Left renal cortex interstitium (tissue), 4 donors: Measurements from ENCODE around the gene FANCC. TPM values are rescaled to one million over a fixed set of nuclear protein-coding genes. Genes with fewer than 3 reads are reported as not detected.
A peak's percentile ranks its signal among the peaks of the same experiment; 100 is the strongest.

Experiments
- DNase-seq, 4 donors: peaks; one replicate each; pipeline ENCODE4 v3.0.0-alpha.2; 2013; ENCODE audit warnings: low read depth in 4 of 4, low spot score in 2 of 4, missing footprints in 1 of 4
- polyA plus RNA-seq, 4 donors: library from polyadenylated mRNA; unstranded; fragments of 120-200 nt; gene quantifications; one replicate each; pipeline ENCODE4 v1.2.1, GENCODE V29; 2013; ENCODE audit not compliant: insufficient read length in 4 of 4

FANCC gene, protein sequence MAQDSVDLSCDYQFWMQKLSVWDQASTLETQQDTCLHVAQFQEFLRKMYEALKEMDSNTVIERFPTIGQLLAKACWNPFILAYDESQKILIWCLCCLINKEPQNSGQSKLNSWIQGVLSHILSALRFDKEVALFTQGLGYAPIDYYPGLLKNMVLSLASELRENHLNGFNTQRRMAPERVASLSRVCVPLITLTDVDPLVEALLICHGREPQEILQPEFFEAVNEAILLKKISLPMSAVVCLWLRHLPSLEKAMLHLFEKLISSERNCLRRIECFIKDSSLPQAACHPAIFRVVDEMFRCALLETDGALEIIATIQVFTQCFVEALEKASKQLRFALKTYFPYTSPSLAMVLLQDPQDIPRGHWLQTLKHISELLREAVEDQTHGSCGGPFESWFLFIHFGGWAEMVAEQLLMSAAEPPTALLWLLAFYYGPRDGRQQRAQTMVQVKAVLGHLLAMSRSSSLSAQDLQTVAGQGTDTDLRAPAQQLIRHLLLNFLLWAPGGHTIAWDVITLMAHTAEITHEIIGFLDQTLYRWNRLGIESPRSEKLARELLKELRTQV
- 10 to 100 TPM; 21.2 to 26.8 (median 23.1) TPM for polyA plus RNA-seq

DNA sequence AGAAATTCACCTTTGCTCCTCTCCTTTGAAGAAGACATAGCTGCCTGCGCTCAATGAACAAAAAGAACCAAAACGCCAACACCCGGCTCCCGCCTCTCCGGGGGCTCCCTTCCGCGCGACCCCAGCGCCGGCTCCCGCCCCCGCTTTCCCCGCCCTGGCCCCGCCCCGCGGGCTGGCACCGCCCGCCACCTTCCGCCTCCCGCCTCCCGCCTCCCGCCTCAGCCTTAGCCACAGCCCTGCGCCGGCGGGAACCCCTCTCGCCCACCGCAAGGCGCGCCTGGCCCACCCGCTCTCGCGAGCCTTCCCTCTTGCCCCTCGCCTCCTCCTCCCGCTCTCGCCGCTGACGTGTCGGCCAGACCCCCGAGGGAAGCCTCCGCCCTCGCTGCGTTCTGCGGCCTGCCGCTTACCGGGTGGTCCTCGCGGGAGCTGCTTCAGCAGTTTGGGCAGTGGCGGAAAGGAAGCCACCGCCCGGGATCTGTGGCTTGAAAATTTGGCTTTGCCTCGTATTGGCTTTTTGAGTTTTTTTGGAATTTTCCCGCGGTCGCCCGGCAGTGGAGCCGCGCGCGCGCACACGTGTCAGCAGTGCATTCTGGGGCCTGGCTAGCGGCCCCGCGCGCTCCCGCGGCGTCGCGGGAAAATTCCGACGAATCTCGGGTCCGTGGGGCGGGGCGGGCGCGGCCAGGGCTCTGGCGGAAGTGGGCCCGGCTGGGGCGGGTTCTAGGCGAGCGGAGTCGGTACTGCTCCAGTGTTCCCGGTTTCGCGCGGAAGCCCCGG lies at the start of gene FANCC:
Gene FANCC, minus strand, starts transcription at position 591 of the 774 bp plus-strand sequence. CDS start 68,418 bp downstream, outside the sequence.
- peak; percentile 87 to 93 (median 88) for DNase-seq

DNA sequence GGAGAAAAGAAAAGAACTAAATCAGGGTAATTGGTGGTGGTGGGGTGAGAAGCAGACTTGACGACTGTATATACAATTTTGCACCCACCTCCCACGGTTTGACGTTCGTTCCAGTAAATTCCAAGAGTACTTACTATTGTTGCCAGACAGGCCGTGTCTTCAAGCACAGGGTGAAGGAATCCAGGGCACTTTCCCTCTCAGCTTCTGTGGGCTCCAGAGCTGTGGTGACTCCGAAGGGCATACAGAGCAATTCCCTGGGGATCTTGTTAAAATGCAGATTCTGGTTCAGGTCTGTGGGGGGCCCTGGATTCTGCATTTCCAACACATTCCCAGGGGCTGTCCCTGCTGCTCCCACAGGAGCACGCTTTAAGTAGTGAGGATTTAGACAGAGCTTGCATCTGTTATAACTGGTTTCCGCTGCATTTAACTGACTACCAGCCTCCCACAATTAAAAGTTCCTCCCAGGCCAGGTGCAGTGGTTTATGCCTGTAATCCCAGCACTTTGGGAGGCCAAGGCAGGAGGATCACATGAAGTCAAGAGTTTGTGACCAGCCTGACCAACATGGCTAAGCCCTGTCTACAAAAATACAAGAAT lies 49.3 kb upstream of the FANCC start:
- no peak for DNase-seq

DNA sequence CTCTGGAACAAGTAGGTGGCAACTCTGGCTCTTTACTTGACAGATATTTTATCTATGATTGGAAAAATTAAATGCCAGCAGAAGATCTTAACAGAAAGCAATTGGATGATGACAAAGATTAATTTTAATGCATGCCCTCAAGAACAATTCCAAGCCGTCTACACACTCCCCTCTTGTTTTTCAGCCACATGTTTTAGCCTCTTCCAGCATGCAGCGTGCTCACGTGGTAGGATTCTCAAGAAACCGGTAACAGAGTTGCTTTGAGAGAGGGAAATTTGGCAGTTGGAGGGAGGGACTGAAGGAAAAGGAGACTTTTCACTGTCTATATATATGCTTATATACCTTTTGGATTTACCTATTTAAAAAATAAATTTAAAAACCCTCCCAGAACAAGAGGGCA lies 48.3 kb upstream of the FANCC start:
- DNase-seq, result no peak

DNA sequence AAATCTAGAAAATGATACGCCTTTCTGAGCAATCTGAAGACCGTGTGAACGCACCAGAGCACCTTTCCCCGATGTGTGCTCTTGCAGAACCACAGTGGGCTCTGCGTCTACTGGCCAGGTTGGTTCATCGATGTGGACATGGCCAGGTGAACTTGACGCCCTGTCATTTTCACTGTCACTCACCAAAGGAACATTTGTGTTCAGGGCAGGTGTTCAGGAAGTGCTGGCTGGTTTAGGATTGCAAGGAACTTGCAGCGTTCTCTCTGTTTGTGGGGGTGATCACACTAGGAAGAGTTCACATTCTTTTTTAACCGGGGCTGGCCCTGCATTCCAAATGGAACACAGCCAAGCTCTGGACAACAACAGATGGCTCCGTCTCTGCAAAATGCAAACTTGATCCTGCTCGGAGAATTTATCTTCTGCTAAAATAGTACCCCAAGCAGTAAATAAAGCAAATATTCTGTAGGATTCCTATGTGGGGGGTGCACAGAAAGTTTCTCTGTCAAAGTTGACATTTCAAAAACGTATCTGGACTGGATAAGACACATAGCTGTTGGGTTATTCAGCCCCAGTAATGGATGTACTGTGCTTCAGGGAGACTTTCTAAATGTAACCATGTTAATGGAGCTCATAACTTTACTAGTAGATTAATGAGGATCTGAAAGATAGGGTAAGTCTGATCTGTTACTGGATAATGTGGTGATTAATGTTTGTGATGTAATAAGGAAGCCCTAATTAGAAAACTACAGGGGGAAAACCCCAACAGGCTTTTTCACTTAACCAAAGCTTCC lies 45.7 kb upstream of the FANCC start:
- DNase-seq, result no peak

DNA sequence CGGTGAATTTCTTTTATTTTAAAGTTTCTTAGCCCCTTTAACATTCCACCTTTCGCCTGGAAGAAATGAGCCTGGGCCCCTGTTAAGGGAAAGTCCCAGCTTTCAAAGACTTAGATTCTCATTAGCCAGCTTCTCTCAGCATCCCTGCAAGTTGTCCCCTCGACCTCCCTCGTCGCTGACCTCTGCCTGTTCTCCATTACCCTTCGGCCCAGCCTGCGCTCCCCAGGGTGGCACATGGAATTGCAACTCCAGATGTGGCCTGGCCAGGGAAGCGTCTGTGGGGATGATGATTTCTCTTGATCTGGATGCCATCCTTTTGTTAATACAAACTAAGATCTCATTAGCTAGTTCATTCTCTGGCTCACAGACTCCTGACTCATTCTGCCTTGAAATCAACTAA lies 43.4 kb upstream of the FANCC start:
- DNase-seq, result no peak

DNA sequence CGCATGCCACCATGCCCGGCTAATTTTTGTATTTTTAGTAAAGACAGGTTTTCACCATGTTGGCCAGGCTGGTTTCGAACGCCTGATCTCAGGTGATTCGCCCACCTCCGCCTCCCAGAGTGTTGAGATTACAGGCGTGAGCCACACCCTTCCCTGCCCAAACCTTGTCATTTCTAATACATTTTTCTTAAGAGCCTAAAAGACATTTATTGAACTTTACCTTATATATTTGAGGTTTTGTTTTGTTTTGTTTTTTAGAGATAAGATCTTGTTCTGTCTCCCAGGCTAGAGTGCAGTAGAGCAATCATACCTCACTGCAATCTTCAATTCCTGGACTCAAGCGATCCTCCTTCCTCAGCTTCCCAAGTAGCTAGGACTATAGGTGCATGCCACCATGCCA lies 39.8 kb upstream of the FANCC start:
- DNase-seq, result no peak

DNA sequence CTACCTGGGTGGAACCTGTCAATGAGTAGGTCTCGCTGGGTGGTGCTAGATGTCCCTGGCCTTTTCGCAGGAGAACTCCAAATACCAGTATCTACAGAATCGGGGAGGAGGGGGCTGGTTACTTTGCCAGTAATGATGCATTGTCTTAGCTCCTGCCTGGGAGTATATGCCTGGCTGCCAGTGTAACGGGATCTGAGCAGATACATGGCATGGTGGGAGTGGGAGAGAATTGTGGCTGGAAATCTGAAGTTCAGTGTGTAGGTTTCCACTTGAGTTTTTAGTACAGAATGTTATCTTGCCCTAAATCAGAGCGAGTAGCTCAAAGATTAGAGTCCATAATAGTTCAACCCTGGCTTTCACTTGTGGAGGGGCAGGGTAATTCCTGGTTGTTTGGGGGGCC lies 38.0 kb upstream of the FANCC start:
- DNase-seq, result no peak

DNA sequence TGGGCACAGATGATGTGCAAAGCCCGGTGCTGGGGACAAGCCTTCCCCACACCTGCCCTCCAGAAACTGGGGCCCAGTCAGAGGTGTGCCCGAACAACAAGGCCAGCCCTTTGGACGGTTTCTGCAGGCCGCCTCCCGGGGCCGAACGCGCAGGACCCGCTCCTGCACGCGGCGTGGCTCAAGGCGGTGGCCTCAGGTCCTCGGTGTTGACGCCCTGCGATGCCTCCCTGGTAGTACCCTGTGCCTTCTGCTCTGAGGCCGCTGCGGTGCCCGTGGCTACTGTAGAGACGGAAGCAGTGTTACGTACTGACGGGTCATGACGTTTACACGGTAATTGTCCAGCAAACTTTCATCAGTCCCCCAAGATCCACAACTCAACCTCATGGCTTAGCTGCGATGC lies 33.5 kb upstream of the FANCC start:
- no peak for DNase-seq

DNA sequence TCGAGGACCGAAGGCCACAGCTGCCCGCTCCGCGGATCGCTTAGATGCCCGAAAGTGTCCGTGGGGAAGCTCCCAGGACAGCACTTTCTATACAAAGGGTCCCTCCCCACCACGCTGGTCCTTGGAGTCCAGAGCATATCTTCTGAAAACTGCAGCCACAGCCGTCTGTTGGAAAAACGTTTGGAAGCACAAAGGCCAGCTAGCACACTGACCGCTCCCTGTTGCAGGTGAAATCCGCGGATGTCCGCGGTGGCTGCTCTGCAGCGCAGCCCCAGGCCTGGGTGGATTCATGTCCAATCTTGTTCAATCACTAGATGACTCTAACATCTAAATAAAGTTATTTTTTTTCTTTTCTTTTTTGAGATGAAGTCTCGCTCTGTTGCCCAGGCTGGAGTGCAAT lies 32.8 kb upstream of the FANCC start:
- DNase-seq, result no peak

DNA sequence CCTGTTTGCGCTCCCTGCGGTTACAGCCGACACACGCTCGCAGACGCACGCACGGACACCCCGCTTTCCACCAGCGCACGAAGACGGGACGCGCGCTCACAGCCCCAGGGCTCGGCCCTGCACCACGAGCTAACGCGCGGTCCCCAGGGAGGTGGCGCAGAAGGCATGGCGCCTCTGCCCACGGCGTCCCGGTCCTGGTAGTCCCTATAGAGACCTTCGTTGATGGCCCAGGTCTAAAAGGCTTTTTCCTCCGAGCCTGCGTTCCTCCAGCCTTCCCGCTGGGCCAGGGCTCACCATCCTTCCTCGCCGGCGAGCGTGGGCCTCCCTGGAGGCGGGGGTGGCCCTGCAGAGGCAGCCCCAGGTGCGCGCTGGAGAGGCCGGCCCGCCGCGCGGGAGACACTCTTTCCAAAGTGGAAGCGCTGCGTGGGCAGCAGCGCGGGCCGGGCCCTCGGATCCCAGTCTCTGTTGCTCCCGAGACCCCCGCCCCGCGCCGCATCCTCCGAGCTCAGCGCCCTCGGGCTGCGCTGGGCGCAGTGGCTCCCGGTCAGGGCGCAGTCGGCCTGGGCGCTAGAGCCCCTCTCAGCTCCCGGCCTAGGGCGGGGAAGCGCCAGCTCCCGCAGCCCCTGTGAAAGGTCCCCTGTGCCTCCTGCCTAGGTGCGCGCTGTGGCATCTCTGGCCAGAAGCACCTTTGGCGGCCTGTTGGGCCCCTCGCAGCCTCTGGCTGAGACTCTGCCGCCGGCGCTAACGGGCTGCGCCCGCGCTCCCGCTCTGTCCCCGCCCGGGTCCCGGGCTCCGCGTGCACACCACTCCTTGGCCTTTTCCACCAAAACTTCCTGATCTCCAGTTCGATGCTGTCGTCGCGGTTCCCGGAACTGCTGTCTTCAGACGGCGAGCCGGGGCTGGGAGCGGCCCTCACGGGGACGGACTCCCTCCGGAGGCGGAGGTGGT lies 31.9 kb upstream of the FANCC start:
- no peak for DNase-seq

DNA sequence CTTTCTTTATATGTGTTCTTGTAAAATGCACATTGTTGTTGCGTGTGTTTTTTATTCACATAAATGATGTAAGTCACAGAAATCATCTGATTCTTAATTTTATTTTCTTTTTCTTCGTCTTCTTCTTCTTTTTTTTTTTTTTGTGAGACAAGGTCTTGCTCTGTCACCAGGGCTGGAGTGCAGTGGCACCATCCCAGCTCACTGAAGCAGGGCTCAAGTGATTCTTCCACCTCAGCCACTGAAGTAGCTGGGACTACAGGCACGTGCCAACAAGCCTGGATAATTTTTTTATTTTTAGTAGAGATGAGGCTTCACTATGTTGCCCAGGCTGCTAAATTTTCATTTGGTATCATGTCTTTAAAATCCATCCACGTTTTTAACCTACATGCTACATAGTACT lies 28.5 kb upstream of the FANCC start:
- DNase-seq, result no peak

DNA sequence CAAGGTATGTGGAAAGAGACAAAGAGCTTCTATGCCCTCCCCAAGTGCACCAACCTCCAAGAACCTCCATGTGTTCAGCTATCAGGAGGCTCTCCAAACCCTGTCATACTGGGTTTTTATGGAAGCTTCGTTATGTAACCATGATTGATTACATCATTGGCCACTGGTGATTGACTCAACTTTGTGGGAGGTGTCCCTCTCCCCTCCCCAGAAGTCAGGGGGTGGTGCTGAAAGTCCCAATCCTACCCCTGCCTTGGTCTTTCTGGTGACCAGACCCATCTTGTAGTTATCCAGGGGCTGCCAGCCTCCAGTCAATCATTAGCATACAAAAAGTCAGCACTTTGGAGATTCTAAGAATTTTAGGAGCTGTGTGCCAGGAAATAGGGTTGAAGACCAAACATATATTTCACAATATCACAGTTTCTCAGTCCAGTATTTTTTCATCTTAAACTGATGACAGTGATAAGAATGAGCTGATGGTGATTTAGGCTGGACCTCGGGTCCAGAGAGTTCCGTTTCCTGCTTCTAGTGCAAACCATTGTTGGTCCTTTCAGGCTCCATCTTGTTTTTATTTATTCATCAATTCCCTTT lies 27.3 kb upstream of the FANCC start:
- no peak for DNase-seq

DNA sequence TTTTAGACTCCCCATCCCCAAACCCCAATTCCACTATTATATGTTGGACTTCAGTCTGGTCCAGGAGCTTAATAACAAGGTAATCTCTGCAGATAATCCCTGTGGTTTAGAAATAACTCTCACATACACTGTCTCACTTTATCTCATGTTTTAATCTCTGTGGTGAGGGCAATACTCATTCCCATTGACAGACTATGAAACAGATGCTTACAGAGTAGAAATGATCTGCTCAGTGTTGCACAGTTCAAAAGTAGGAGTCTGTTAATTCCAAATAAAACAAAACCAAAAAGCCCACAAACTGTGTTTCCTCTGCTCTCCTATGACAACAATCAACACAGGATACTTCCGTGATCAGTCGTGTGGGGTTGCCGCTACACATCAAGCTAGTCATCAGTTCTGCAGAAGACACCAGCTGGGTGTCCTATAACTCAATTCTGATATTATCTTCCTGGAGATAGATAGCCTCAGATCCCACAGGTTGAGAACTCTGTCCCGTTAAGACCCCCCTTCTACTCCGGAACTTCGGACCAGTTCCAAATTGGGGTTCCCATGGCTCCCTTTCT lies 26.3 kb upstream of the FANCC start:
- DNase-seq, result no peak

DNA sequence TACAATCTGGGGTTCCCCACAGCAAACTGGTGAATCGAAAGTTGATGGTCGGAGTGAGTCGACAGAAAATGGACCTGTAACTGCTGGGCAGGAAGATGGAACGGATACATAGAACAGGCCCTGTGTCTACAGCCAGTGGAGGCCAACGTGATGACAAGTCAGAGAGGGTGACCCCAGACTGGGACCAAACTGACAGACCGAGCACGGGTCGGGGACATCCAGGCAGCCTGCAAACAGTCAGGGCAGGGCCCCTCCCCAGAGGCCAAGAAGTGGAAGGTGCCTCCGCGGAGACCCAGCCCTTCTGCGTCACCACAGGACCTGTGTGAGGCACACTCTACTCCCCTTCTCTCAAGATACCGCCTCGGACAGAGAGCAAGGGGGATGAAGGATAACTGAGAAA lies 25.1 kb upstream of the FANCC start:
- no peak for DNase-seq

DNA sequence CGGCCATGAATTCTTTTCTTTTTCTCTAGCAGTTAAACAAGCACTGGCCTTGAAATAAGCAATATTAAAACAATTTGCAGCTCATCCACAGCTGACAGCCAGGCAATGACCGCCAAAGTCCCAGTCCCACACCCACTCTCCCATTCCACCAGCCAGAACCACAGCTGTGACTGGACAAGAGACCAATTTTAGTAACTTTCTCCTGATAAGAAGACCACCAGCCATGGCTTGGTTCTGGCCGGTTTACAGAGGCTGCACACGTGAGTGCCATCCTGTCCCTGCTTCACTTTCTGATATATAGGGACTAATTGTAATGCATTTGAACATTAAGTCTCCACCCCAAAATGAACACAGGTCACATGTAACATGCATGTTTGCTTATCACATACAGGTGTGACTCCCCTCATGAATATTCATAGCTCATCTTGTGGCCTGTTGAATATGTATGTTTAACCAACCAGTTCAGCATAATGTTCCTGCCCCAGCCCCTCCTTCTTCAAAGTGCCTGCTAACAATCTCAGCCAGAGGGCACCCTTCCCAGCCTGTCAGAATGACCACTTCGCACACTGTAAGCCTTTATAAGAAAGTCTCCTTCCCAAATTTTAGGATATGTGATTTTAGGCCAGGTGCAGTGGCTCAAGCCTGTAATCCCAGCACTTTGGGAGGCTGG lies 23.9 kb upstream of the FANCC start:
- no peak for DNase-seq

DNA sequence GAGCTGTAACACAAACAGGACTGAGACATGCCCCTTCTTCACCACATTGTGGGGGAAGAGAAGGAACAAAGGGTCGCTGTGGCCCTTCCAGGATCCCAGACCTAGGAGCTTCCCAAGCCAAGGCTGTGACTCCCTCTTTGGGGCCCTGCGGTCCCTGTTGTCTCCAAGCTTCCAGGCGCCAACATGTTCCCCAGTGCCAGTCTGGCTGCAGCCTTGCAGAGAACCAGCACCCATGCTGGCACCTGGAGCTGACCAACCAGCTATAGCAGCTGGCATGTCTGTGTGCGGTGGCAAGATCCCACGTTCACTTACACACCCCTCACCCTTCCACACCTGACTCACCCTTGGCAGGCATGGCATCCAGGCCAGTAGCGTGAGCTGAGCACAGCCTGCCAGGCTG lies 20.7 kb upstream of the FANCC start:
- no peak for DNase-seq

DNA sequence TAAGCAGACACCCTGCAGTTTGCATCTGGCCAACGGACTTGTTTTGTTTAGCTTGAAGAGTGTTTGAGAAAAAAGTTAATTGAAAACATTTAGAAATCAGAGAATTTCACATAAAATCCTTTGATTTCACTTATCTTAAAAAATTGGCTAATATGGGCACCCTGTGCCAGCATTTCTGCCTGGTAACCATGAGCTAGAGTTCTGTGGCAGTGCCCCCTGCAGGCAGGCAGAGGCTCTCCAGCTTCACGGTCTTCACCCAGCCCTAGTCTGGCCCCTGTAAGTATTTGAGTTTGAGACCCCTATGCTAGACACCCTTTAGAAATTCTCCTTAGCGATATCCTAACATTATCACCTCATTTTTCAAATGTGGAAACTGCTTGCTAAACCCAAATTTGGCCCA lies 18.8 kb upstream of the FANCC start:
- DNase-seq, result no peak

DNA sequence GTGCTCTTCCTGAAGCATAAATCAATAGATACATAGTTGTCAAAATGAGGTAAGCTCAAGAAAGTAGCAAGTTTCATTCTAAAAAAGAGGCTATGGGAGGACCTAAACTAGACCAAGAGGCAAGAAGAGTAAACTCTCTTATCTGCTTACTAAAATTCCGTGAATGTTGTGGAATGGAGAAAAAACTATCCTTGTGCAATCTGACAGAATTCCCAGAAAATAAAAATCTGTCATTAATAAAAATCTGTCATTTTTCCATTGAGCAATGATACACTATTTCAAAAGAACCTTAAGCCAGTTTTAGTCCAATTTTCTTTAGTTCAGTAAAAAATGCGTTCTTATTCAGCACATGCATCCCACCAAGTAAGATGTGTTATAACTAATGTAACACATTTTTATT lies 15.9 kb upstream of the FANCC start:
- DNase-seq, result no peak
